ENCODE data around the gene DHRS1.
A peak's percentile ranks its signal among the peaks of the same experiment; 100 is the strongest.

Gene DHRS1

GRCh38 chr14:24299255-24300191 lies at the start of gene DHRS1, which contains the start of gene NOP9:
Gene DHRS1, minus strand, starts transcription at chr14:24299780. Its CDS starts 674 bp downstream, at chr14:24299106.
Gene NOP9, plus strand, starts transcription at chr14:24299850. Its CDS starts 105 bp downstream, at chr14:24299955.
- DNase-seq (ENCODE audit: low spot score), result peak; percentile 92

- no peak for DNase-seq (ENCODE audit: low spot score)
Observed at GRCh38 chr14:24348186-24348585, 48.6 kb upstream of the DHRS1 start.

- DNase-seq (ENCODE audit: low spot score), result no peak
Observed at GRCh38 chr14:24347134-24347533, 47.6 kb upstream of the DHRS1 start.

- no peak for DNase-seq (ENCODE audit: low spot score)
Observed at GRCh38 chr14:24343795-24344660, 44.4 kb upstream of the DHRS1 start.

- DNase-seq (ENCODE audit: low spot score), result no peak
Observed at GRCh38 chr14:24342889-24343288, 43.3 kb upstream of the DHRS1 start.

GRCh38 chr14:24340606-24341005 lies 41.0 kb upstream of the DHRS1 start:
- DNase-seq (ENCODE audit: low spot score), result no peak

GRCh38 chr14:24339284-24340151 lies 39.9 kb upstream of the DHRS1 start, which contains the start of gene RIPK3:
Gene RIPK3, minus strand, starts transcription at chr14:24339991. Its CDS starts 165 bp downstream, at chr14:24339826.
- peak; percentile 64 for DNase-seq (ENCODE audit: low spot score)

- DNase-seq (ENCODE audit: low spot score), result no peak
Observed at GRCh38 chr14:24338843-24339242, 39.3 kb upstream of the DHRS1 start.

- DNase-seq (ENCODE audit: low spot score), result no peak
Observed at GRCh38 chr14:24337824-24338175, 38.2 kb upstream of the DHRS1 start.

GRCh38 chr14:24337144-24337823 lies 37.7 kb upstream of the DHRS1 start:
- DNase-seq (ENCODE audit: low spot score), result no peak

- DNase-seq (ENCODE audit: low spot score), result no peak
Observed at GRCh38 chr14:24335461-24336171, 36.0 kb upstream of the DHRS1 start.

- no peak for DNase-seq (ENCODE audit: low spot score)
Observed at GRCh38 chr14:24334431-24335291, 35.1 kb upstream of the DHRS1 start, which contains the start of gene ADCY4. Gene ADCY4, minus strand, starts transcription at chr14:24335071. Its CDS starts 419 bp downstream, at chr14:24334652.

GRCh38 chr14:24332268-24332993 lies 32.9 kb upstream of the DHRS1 start:
- peak; percentile 93 for DNase-seq (ENCODE audit: low spot score)

- DNase-seq (ENCODE audit: low spot score), result no peak
Observed at GRCh38 chr14:24331731-24332267, 32.2 kb upstream of the DHRS1 start.

GRCh38 chr14:24330973-24331674 lies 31.5 kb upstream of the DHRS1 start:
- no peak for DNase-seq (ENCODE audit: low spot score)

- peak; percentile 73 for DNase-seq (ENCODE audit: low spot score)
Observed at GRCh38 chr14:24329736-24330135, 30.2 kb upstream of the DHRS1 start.

GRCh38 chr14:24329073-24329663 lies 29.6 kb upstream of the DHRS1 start:
- DNase-seq (ENCODE audit: low spot score), result no peak
